Transverse colon (tissue), 4 donors: ENCODE measurements around the gene KDM4D. TPM values are rescaled to one million over a fixed set of nuclear protein-coding genes. Genes with fewer than 3 reads are reported as not detected.

Experiments
- DNase-seq: peaks from one replicate; pipeline ENCODE4 v3.0.0-alpha.2; 2019
- H3K27ac ChIP-seq, 4 donors: fragments of 200-600 bp; sonication (generic); 2 replicates each; pipeline ENCODE4 v1.5.1; 2016 to 2018; ENCODE audit warnings: inconsistent platforms in 4 of 4
- H3K27me3 ChIP-seq: fragments of 200-600 bp; sonication (generic); 2 replicates; pipeline ENCODE4 v1.5.1; 2017; ENCODE audit warnings: inconsistent platforms
- H3K36me3 ChIP-seq, 4 donors: fragments of 200-600 bp; sonication (generic); 2 replicates each; pipeline ENCODE4 v1.5.1; 2017 to 2019; ENCODE audit warnings: inconsistent platforms in 4 of 4
- H3K4me1 ChIP-seq, 4 donors: fragments of 200-600 bp; sonication (generic); 2 replicates each; pipeline ENCODE4 v1.5.1; 2017 to 2020; ENCODE audit warnings: inconsistent platforms in 4 of 4
- H3K4me3 ChIP-seq, 4 donors: fragments of 200-600 bp; sonication (generic); 1 replicate in 1 of 4; 2 replicates in 3 of 4; pipeline versions ENCODE4 v1.5.1 to v1.6.1; 2017 to 2019; ENCODE audit warnings: inconsistent platforms in 4 of 4
- H3K9me3 ChIP-seq, 2 donors: fragments of 200-600 bp; sonication (generic); 2 replicates each; pipeline ENCODE4 v1.5.1; 2017 to 2019; ENCODE audit warnings: inconsistent platforms in 2 of 2
- EP300 ChIP-seq: sonication (generic); formaldehyde crosslinking; IDR thresholded peaks from one replicate; pipeline ENCODE4 v1.6.1; 2017; ENCODE audit warnings: antibody characterized with exemption, low read depth
- POLR2A ChIP-seq: fragments of 450-650 bp; IDR thresholded peaks from one replicate; pipeline ENCODE4 v1.6.1; 2016; ENCODE audit warnings: antibody characterized with exemption, mild to moderate bottlenecking, moderate library complexity
- POLR2AphosphoS5 ChIP-seq, 3 donors: sonication (generic); formaldehyde crosslinking; IDR thresholded peaks; one replicate each; pipeline ENCODE4 v1.6.1; 2016; ENCODE audit warnings: antibody characterized with exemption in 3 of 3
- WGBS, 2 donors: methylation state at CpG; one replicate each; pipeline ENCODE4 v1.1.5; 2018; ENCODE audit warnings: low coverage in 1 of 2; 5-methylcytosine and 5-hydroxymethylcytosine counted together
- in situ Hi-C, 4 donors: fragments of 200-750 bp; cut with MboI; loops; one replicate each; pipeline versions ENCODE4 v1.15.0 to v1.15.1; 2017; ENCODE audit warnings: low sequenced_read_pairs in 3 of 4, low pct_ligation_motif_present in 1 of 4, low pct_unique_long_range_greater_than_20kb in 1 of 4
- intact Hi-C: fragments of 100-400 bp; cut with DNase I; formaldehyde crosslinking; loops from one replicate; pipeline ENCODE4 v1.15.1; 2023; ENCODE audit warnings: low total_unique reads
- total RNA-seq, 4 donors: library from RNA; depleted of rRNA; stranded (reverse); fragments of >200 nt; gene quantifications; one replicate each; pipeline ENCODE4 v1.1.0, GENCODE V29; 2016
- TF ChIP-seq, protein P1 (sequence below), 5 experiments: fragments of 200-600 bp in 3 of 5; fragments of 450-650 bp in 2 of 5; sonication (generic) in 3 of 5; IDR thresholded peaks; 1 replicate in 2 of 5; 2 replicates in 3 of 5; pipeline ENCODE4 v1.5.1; 2016 to 2017; ENCODE audit warnings: antibody characterized with exemption in 5 of 5, inconsistent platforms in 3 of 5, mild to moderate bottlenecking in 2 of 5, moderate library complexity in 1 of 5

The KDM4D gene
- 1 to 10 TPM in 1 of 4 donors, under 1 TPM in 2, not detected in 1; 0.27 to 3.0 (median 0.32) TPM for total RNA-seq

DNA sequence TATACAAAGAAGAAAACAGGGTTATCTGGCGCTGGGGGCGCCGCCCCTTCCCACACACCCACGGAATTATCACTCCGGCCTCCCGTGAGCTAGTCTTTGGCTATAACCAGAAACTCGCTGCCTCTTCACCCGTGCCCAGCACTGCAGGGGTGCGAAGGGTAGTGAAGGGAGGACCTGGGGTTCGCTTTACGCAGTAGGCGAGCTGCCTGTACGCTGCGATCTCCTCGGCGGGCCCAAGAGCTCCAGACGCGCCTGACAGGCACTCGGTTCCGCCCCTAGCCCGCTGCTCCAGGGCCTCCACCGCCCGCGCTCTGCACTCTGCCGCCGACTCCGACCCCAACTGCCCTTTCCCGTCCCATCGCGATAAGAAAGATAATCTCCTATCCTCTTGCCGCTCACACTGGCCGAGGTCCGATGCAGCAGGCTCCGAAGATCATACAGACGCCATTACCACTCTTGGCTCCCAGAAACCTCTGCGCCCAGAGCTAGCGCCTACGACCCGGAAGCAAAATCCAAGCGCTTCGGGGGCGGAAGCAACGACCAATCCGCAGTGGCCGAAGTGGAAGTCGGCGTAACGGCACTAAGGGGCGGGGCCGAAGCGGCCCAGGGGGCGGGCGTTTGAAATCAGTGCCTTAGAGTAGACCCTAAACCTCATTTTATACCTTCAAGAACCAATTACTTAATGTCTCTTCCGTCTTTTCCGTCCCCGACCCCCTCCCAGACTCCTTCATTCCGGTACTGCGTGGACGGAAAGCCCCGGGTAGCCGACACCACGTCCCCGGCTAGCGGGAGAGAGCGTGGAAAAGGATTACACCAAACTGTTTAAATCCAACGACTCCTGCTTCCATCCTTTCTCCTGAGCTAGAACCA, at the start of gene KDM4D, which contains the start of gene CWC15:
Gene KDM4D, plus strand, starts transcription at position 611 of the 870 bp plus-strand sequence. CDS start 23,664 bp downstream, outside the sequence.
Gene CWC15, minus strand, starts transcription at position 458 of the 870 bp plus-strand sequence. CDS start 1,371 bp downstream, outside the sequence.
- intact Hi-C loops (no loop called here), in situ Hi-C loops (loop anchor here in 2 of 4 donors (10.0 kb wide), 1 partner anchor 91 kb away; the partner anchor contains the start of gene SRSF8 (in 2 of the 2))
- H3K27ac ChIP-seq, result peak within 1 kb of the TSS; percentile 81 to 91 (median 86)
- H3K9me3 ChIP-seq, result no peaks in the 10 kb centered on the region
- no peaks in the 10 kb centered on the region for H3K27me3 ChIP-seq
- TF ChIP-seq POLR2AphosphoS5 (IDR thresholded peaks at IDR 0.05) (peak; percentile 76 to 79 (median 76)), POLR2A (peak; percentile 52)
- TF ChIP-seq, protein P1, sequence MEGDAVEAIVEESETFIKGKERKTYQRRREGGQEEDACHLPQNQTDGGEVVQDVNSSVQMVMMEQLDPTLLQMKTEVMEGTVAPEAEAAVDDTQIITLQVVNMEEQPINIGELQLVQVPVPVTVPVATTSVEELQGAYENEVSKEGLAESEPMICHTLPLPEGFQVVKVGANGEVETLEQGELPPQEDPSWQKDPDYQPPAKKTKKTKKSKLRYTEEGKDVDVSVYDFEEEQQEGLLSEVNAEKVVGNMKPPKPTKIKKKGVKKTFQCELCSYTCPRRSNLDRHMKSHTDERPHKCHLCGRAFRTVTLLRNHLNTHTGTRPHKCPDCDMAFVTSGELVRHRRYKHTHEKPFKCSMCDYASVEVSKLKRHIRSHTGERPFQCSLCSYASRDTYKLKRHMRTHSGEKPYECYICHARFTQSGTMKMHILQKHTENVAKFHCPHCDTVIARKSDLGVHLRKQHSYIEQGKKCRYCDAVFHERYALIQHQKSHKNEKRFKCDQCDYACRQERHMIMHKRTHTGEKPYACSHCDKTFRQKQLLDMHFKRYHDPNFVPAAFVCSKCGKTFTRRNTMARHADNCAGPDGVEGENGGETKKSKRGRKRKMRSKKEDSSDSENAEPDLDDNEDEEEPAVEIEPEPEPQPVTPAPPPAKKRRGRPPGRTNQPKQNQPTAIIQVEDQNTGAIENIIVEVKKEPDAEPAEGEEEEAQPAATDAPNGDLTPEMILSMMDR (IDR thresholded peaks at IDR 0.05), result no peak
- H3K4me3 ChIP-seq, result peak within 1 kb of the TSS; percentile 62 to 96 (median 90)
- peaks cover 0 to 33% (median 10%) of the 10 kb centered on the region in 4 donors for H3K36me3 ChIP-seq
- H3K4me1 ChIP-seq, result peaks cover 5 to 20% (median 12%) of the 10 kb centered on the region in 4 donors
- DNase-seq, result peak; percentile 95
- WGBS, 2 donors, result 0 to 1% methylated on average over 14 to 60 of the region's 66 CpGs

DNA sequence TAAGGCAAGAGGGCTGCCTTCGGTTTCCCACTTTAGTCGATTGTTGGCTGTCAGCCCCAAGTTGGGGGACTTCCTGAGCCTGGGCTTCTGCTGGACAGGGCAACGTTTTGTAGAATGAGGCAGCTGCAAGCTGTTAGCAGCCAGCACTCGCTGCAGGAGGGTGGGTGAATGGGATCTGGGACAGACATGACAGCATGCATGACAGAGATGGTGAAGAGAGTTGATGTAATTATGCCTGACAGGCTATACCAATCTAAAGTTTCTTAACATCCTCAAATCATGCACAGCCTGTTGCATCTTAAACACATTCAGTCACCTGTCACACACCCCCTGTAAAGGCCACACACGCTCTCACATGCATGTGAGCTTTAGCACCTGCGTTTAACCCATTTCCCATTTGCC, 49.3 kb upstream of the KDM4D start:
- Histone ChIP-seq H3K9me3 (no peaks in the 10 kb centered on the region), H3K36me3 (no peaks in the 10 kb centered on the region), H3K27ac (peak overlapping the region in 1 of 4 donors; percentile 36), H3K4me1 (peaks cover 0 to 27% (median 5%) of the 10 kb centered on the region in 4 donors), H3K27me3 (no peaks in the 10 kb centered on the region), H3K4me3 (no peak overlapping the region)
- TF ChIP-seq EP300, result no peak
- no peak for TF ChIP-seq POLR2AphosphoS5 (IDR thresholded peaks at IDR 0.05)
- no peak for TF ChIP-seq POLR2A
- TF ChIP-seq, protein P1 (IDR thresholded peaks at IDR 0.05), result no peak
- DNase-seq, result no peak
- WGBS, 2 donors, result 67 to 68% methylated on average over 2 to 6 of the region's 6 CpGs
- in situ Hi-C loops (no loop called here), intact Hi-C loops (no loop called here)

DNA sequence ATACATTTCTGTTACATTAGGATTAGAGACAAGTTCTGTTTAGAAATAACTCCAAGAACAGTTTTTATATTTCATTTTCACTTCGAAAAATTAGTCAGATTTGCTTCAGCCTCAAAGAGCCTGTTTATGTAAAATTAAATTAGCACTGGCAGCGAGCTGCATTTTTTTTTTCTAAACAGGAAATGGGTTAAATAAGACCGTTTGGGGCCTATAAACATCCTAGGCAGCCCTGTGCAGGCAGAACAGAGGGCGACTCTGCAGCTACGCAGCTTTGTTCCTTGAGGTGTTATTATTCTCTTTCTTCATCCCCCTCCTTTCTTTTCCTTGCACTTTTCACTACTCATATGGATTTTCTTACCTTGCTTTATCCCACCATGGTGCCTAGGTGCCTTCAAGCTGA, 48.9 kb upstream of the KDM4D start:
- DNase-seq, result no peak
- H3K4me3 ChIP-seq, result no peak overlapping the region
- TF ChIP-seq POLR2A (no peak), EP300 (no peak), POLR2AphosphoS5 (IDR thresholded peaks at IDR 0.05) (no peak)
- TF ChIP-seq, protein P1 (IDR thresholded peaks at IDR 0.05), result no peak
- WGBS, 2 donors, result 42 to 55% methylated on average over 5 of the region's 5 CpGs
- peak overlapping the region in 3 of 4 donors; percentile 6 to 36 (median 25) for H3K27ac ChIP-seq
- H3K9me3 ChIP-seq, result no peaks in the 10 kb centered on the region
- no peaks in the 10 kb centered on the region for H3K36me3 ChIP-seq
- no peaks in the 10 kb centered on the region for H3K27me3 ChIP-seq
- in situ Hi-C loops, result no loop called here
- intact Hi-C loops, result no loop called here
- H3K4me1 ChIP-seq, result peaks cover 0 to 27% (median 5%) of the 10 kb centered on the region in 4 donors
